K562 (cell line): ENCODE data around the gene SHOC1. TPM values are rescaled to one million over a fixed set of nuclear protein-coding genes. Genes with fewer than 3 reads are reported as not detected.

Experiments
- ATAC-seq: fragments of 200-7000 bp; cut with Tn5 transposase; 3 replicates; pipeline ENCODE4 v1.9.1; 2020; ENCODE audit warnings: moderate library complexity
- BruUV-seq: library from RNA; stranded (reverse); fragments of 400-500 nt; replicated peaks from 2 replicates; lab custom pipeline; 2021; lab: Mats Ljungman, UMichigan
- CTCF ChIA-PET: fragments of 300-600 bp; formaldehyde crosslinking; extraction: SDS; loops from one replicate; lab custom pipeline; 2021; ENCODE audit warnings: low intra/inter-chr PET ratio; lab: Yijun Ruan, JAX
- POLR2A ChIA-PET: fragments of 300-600, 350-650 bp; sonication (Branson Sonifier 250); formaldehyde crosslinking; extraction: SDS; loops from one replicate; lab custom pipeline; 2021; ENCODE audit warnings: antibody characterized with exemption, inconsistent platforms; lab: Yijun Ruan, JAX
- DNase-seq, 4 experiments: peaks; one replicate each; pipeline versions ENCODE4 v3.0.0 to v3.0.0-alpha.2; 2011 to 2018; ENCODE audit warnings: low spot score in 3 of 4, mixed read lengths in 3 of 4; ENCODE audit errors: extremely low read depth in 1 of 4
- FAIRE-seq: peaks from 2 replicates; lab custom pipeline; 2011; peaks lifted over from hg19 to GRCh38; lab: Jason Lieb, UNC
- H2AFZ ChIP-seq: 2 replicates; pipeline ENCODE4 v1.6.0; 2011; ENCODE audit warnings: low read depth, low read length, control low read depth, inconsistent platforms
- H3K27ac ChIP-seq: fragments of 200-600 bp; 3 replicates; pipeline ENCODE4 v1.8.0; 2011; ENCODE audit warnings: low read depth, mild to moderate bottlenecking, control low read depth, inconsistent platforms, low read length, moderate library complexity, mixed read lengths; ENCODE audit errors: extremely low read depth
- H3K27me3 ChIP-seq, 2 experiments: fragments of 300-600 bp in 1 of 2; 2 replicates in 1 of 2; 3 replicates in 1 of 2; pipeline versions ENCODE4 v1.6.0 to v1.8.0; 2011; ENCODE audit warnings: inconsistent platforms in 2 of 2, low read length in 2 of 2, mild to moderate bottlenecking in 1 of 2, mixed read lengths in 1 of 2, moderate library complexity in 1 of 2; ENCODE audit not compliant: control insufficient read depth in 2 of 2, insufficient read depth in 2 of 2
- H3K36me3 ChIP-seq: fragments of 300-600 bp; 3 replicates; pipeline ENCODE4 v1.8.0; 2011; ENCODE audit warnings: mild to moderate bottlenecking, low read length, inconsistent platforms; ENCODE audit not compliant: control insufficient read depth, insufficient read depth
- H3K4me1 ChIP-seq, 2 experiments: fragments of 200-600 bp in 1 of 2; replicated peaks in 1 of 2; 2 replicates in 1 of 2; 3 replicates in 1 of 2; pipeline versions ENCODE4 v1.5.1 to v1.8.0; 2011; ENCODE audit warnings: inconsistent platforms in 2 of 2, low read length in 2 of 2, mild to moderate bottlenecking in 1 of 2, mixed read lengths in 1 of 2, moderate library complexity in 1 of 2; ENCODE audit not compliant: control insufficient read depth in 2 of 2, insufficient read depth in 2 of 2
- H3K4me2 ChIP-seq: 2 replicates; pipeline ENCODE4 v1.6.1; 2011; ENCODE audit warnings: low read length, control low read depth, inconsistent platforms, mixed read lengths; ENCODE audit not compliant: insufficient read depth
- H3K4me3 ChIP-seq: fragments of 200-600 bp; sonication (generic), shearing (Covaris generic); 2 replicates; pipeline ENCODE4 v1.5.1; 2016; ENCODE audit warnings: control low read depth, inconsistent platforms
- H3K79me2 ChIP-seq: fragments of 200-600 bp; 3 replicates; pipeline ENCODE4 v1.8.0; 2011; ENCODE audit warnings: low read length, inconsistent platforms; ENCODE audit not compliant: control insufficient read depth, insufficient read depth
- H3K9ac ChIP-seq, 2 experiments: 2 replicates each; pipeline versions ENCODE4 v1.6.0 to v1.6.1; 2011; ENCODE audit warnings: low read depth in 2 of 2, low read length in 2 of 2, control low read depth in 1 of 2, inconsistent platforms in 1 of 2, mild to moderate bottlenecking in 1 of 2, mixed read lengths in 1 of 2; ENCODE audit not compliant: insufficient read depth in 1 of 2
- H3K9me1 ChIP-seq: one replicate; pipeline ENCODE4 v1.6.0; 2011; ENCODE audit warnings: inconsistent platforms, mild to moderate bottlenecking, low read length, moderate library complexity; ENCODE audit not compliant: control insufficient read depth, insufficient read depth
- H3K9me3 ChIP-seq: replicated peaks from 2 replicates; pipeline ENCODE4 v1.5.1; 2011; ENCODE audit warnings: low read depth, low read length, inconsistent platforms; ENCODE audit not compliant: control insufficient read depth, insufficient read depth
- H4K20me1 ChIP-seq: replicated peaks from 2 replicates; pipeline ENCODE4 v1.6.1; 2011; ENCODE audit warnings: low read length, inconsistent platforms, mixed read lengths; ENCODE audit not compliant: control insufficient read depth, insufficient read depth
- BRCA1 ChIP-seq, 2 experiments: fragments of 450-650 bp in 1 of 2; sonication (generic) in 1 of 2; formaldehyde crosslinking in 1 of 2; IDR thresholded peaks; 2 replicates each; pipeline versions ENCODE4 v1.5.0 to v1.6.1; 2017 to 2020; ENCODE audit warnings: mild to moderate bottlenecking in 1 of 2, missing genetic modification reagents in 1 of 2
- CSDE1 ChIP-seq, 2 experiments: fragments of 450-650 bp; IDR thresholded peaks; 2 replicates each; pipeline ENCODE4 v1.6.1; 2016; ENCODE audit warnings: mild to moderate bottlenecking in 1 of 2
- ZNF408 ChIP-seq: fragments of 250-450 bp; sonication (Bioruptor Pico); IDR thresholded peaks from 2 replicates; pipeline ENCODE4 v1.4.0; 2020; ENCODE audit warnings: low read depth, mild to moderate bottlenecking, moderate library complexity
- WGBS: fragments of 100-300 bp; shearing (Covaris generic); methylation state at CpG from one replicate; pipeline ENCODE4 v1.1.6; 2016; ENCODE audit warnings: low coverage, mixed read lengths; ENCODE audit not compliant: insufficient coverage; ENCODE audit errors: missing lambda C conversion rate; 5-methylcytosine and 5-hydroxymethylcytosine counted together
- in situ Hi-C: fragments of 300-500 bp; cut with MboI; formaldehyde crosslinking; loops from 4 replicates; pipeline ENCODE4 v1.15.0; 2018; ENCODE audit warnings: inconsistent platforms, mixed read lengths
- intact Hi-C: fragments of 100-400 bp; cut with micrococcal nuclease; formaldehyde crosslinking; loops from 2 replicates; pipeline ENCODE4 v1.14.2; 2022
- polyA plus RNA-seq, 8 experiments: library from polyadenylated mRNA; depleted of rRNA in 4 of 8; stranded (reverse) in 5 of 8; unstranded in 3 of 8; fragments of >200 nt; fragmentation: Nextera tagmentation in 2 of 8; fragmentation: Illumina TruSeq in 1 of 8; extraction: Ambion mirVana in 2 of 8; extraction: Trizol in 1 of 8; gene quantifications; 2 replicates each; pipeline versions ENCODE4 v1.2.1 to v1.2.3, GENCODE V29; 2011 to 2014; ENCODE audit warnings: inconsistent platforms in 1 of 8, missing spikeins in 1 of 8
- total RNA-seq, 7 experiments: library from RNA; depleted of rRNA in 6 of 7; stranded (reverse); fragments of >200 nt in 6 of 7; fragmentation: Illumina TruSeq in 2 of 7; extraction: Trizol in 2 of 7; gene quantifications; 2 replicates each; pipeline versions ENCODE4 v1.2.1 to v1.2.3, GENCODE V29; 2011 to 2021; ENCODE audit warnings: low replicate concordance in 1 of 7
- TF ChIP-seq, protein P1 (sequence below): fragments of 250-450 bp; sonication (Bioruptor Pico); IDR thresholded peaks from 2 replicates; pipeline ENCODE4 v1.5.1; 2021; ENCODE audit warnings: mild to moderate bottlenecking
- TF ChIP-seq, protein P2 (sequence below): fragments of 450-650 bp; IDR thresholded peaks from 2 replicates; pipeline ENCODE4 v1.6.1; 2018; ENCODE audit not compliant: partially characterized antibody

Gene SHOC1
- total and polyA plus RNA-seq, 9 of the 15 experiments (the other 6 are each of a cell fraction or from before 2014, with no cell fraction given): 0.03 to 0.09 (median 0.04) TPM; not detected in 6

DNA sequence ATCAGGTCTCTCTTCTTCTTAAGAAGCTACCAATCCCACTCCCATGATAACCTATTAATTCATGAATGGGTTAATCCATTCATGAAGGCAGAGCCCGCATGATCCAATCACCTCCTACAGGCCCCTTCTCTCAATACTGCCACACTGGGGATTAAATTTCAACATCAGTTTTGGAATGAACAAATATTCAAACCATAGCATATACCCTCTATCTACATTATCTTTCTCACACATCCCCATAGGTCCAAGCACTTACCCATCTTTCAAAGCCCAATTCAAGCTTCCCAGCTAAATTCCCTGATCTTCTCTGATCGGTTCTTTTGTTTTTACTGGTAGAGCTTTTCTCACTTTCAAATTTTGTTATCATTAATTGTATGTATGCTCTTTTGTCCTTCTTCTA, 10.5 kb upstream of the SHOC1 start:
- Histone ChIP-seq H3K4me1 (no peaks in the 10 kb centered on the region), H3K9me1 (no peaks in the 10 kb centered on the region), H4K20me1 (no peaks in the 10 kb centered on the region), H3K79me2 (no peaks in the 10 kb centered on the region), H2AFZ (peak overlapping the region; percentile 25; the same call in 1 of the 2 replicates), H3K9ac (no peak overlapping the region), H3K9me3 (no peaks in the 10 kb centered on the region), H3K4me2 (no peak overlapping the region), H3K4me3 (no peak overlapping the region), H3K27me3 (no peaks in the 10 kb centered on the region; a peak in 1 of 5 replicates), H3K36me3 (no peaks in the 10 kb centered on the region), H3K27ac (no peak overlapping the region)
- ChIA-PET CTCF (no interaction called here), POLR2A (interaction anchor here (1.6 kb wide), 1 partner anchor 9 kb away, joined by 5 read pairs; no protein-coding TSS in a partner anchor)
- DNase-seq (no peak), FAIRE-seq (no peak), ATAC-seq (no peak)
- 34% methylated on average over 2 of the region's 2 CpGs for WGBS
- intact Hi-C loops (no loop called here), in situ Hi-C loops (no loop called here)
- TF ChIP-seq, protein P1, sequence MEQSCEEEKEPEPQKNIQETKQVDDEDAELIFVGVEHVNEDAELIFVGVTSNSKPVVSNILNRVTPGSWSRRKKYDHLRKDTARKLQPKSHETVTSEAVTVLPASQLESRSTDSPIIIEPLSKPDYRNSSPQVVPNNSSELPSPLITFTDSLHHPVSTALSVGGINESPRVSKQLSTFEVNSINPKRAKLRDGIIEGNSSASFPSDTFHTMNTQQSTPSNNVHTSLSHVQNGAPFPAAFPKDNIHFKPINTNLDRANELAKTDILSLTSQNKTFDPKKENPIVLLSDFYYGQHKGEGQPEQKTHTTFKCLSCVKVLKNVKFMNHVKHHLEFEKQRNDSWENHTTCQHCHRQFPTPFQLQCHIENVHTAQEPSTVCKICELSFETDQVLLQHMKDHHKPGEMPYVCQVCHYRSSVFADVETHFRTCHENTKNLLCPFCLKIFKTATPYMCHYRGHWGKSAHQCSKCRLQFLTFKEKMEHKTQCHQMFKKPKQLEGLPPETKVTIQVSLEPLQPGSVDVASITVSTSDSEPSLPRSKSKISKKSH: no peak
- TF ChIP-seq, protein P2, sequence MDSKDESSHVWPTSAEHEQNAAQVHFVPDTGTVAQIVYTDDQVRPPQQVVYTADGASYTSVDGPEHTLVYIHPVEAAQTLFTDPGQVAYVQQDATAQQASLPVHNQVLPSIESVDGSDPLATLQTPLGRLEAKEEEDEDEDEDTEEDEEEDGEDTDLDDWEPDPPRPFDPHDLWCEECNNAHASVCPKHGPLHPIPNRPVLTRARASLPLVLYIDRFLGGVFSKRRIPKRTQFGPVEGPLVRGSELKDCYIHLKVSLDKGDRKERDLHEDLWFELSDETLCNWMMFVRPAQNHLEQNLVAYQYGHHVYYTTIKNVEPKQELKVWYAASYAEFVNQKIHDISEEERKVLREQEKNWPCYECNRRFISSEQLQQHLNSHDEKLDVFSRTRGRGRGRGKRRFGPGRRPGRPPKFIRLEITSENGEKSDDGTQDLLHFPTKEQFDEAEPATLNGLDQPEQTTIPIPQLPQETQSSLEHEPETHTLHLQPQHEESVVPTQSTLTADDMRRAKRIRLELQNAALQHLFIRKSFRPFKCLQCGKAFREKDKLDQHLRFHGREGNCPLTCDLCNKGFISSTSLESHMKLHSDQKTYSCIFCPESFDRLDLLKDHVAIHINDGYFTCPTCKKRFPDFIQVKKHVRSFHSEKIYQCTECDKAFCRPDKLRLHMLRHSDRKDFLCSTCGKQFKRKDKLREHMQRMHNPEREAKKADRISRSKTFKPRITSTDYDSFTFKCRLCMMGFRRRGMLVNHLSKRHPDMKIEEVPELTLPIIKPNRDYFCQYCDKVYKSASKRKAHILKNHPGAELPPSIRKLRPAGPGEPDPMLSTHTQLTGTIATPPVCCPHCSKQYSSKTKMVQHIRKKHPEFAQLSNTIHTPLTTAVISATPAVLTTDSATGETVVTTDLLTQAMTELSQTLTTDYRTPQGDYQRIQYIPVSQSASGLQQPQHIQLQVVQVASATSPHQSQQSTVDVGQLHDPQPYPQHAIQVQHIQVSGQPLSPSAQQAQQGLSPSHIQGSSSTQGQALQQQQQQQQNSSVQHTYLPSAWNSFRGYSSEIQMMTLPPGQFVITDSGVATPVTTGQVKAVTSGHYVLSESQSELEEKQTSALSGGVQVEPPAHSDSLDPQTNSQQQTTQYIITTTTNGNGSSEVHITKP: peak; percentile 62
- no peak for TF ChIP-seq BRCA1 (IDR thresholded peaks at IDR 0.05)
- no peak for TF ChIP-seq BRCA1 (CRISPR knock-in tag; IDR thresholded peaks at IDR 0.05)
- no peak for TF ChIP-seq CSDE1 (IDR thresholded peaks at IDR 0.05)
- TF ChIP-seq ZNF408 (CRISPR knock-in tag): no peak
- no TSS peak for BruUV-seq
